ENCODE results near the gene ETNPPL. TPM values are rescaled to one million over a fixed set of nuclear protein-coding genes. Genes with fewer than 3 reads are reported as not detected.

The ETNPPL gene
- total RNA-seq, 1 donor from 2014 or later: not detected

- no peaks in the 10 kb centered on the region for H3K27me3 Mint-ChIP-seq (ENCODE audit: low read depth)
- no peak for TF ChIP-seq CTCF (IDR thresholded peaks at IDR 0.05; ENCODE audit: unreplicated experiment)
- no peak for DNase-seq (ENCODE audit: low spot score in 2 of 2, unreplicated experiment in 2 of 2)
- no peak overlapping the region for H3K27ac Mint-ChIP-seq
- no peak overlapping the region for H3K4me3 Mint-ChIP-seq
- H3K36me3 Mint-ChIP-seq: no peaks in the 10 kb centered on the region
- H3K9me3 Mint-ChIP-seq: no peaks in the 10 kb centered on the region
- H3K4me1 Mint-ChIP-seq: no peaks in the 10 kb centered on the region
These were observed 69.6 kb downstream of the ETNPPL start for GRCh38 chr4:108693211-108693610.

Other genes starting within 250 kb of the ETNPPL start
- gene RPL34, start 142.5 kb downstream of the ETNPPL start, total RNA-seq: 1,479 to 1,578 TPM (median 1,522 TPM) in 3 replicates
- 162 to 164 TPM (median 163 TPM) in 3 replicates for gene OSTC, start 112.5 kb downstream of the ETNPPL start, total RNA-seq

Data from mesothelial cell of epicardium (in vitro differentiated cells).